Neural cell (in vitro differentiated cells): ENCODE results near the gene MYO1D. TPM values are rescaled to one million over a fixed set of nuclear protein-coding genes. Genes with fewer than 3 reads are reported as not detected.

Experiments used
- H2AFZ ChIP-seq: fragments of 200-600, 300-800 bp; sonication (generic), shearing (Covaris generic); 2 replicates; pipeline ENCODE4 v1.6.0; 2014; ENCODE audit warnings: low read depth, mild to moderate bottlenecking, antibody characterized with exemption, low read length, moderate library complexity
- H3F3A ChIP-seq: fragments of 200-600 bp; shearing (Covaris generic); 2 replicates; pipeline ENCODE4 v1.6.1; 2016; ENCODE audit warnings: mild to moderate bottlenecking, moderate library complexity, mixed read lengths, antibody characterized with exemption, low read length; ENCODE audit not compliant: insufficient read depth, poor library complexity, severe bottlenecking
- H3K27ac ChIP-seq: fragments of 200-600, 300-800 bp; sonication (generic), shearing (Covaris generic); 2 replicates; pipeline ENCODE4 v1.5.1; 2014; ENCODE audit warnings: mild to moderate bottlenecking, low read length, moderate library complexity
- H3K27me3 ChIP-seq: fragments of 300-800, 200-600 bp; sonication (generic), shearing (Covaris generic); 2 replicates; pipeline ENCODE4 v1.6.0; 2014; ENCODE audit warnings: mild to moderate bottlenecking, low read depth, low read length, moderate library complexity; ENCODE audit not compliant: insufficient read depth
- H3K36me3 ChIP-seq: fragments of 300-800, 200-600 bp; sonication (generic), shearing (Covaris generic); 2 replicates; pipeline ENCODE4 v1.5.1; 2014; ENCODE audit warnings: mild to moderate bottlenecking, antibody characterized with exemption, low read length, moderate library complexity; ENCODE audit not compliant: insufficient read depth
- H3K4me2 ChIP-seq: fragments of 300-800, 200-600 bp; sonication (generic), shearing (Covaris generic); 2 replicates; pipeline ENCODE4 v1.6.0; 2014; ENCODE audit warnings: mild to moderate bottlenecking, low read length
- H3K4me3 ChIP-seq: fragments of 300-800, 200-600 bp; sonication (generic), shearing (Covaris generic); 2 replicates; pipeline ENCODE4 v1.5.1; 2014; ENCODE audit warnings: mild to moderate bottlenecking, low read length, moderate library complexity
- H3K79me2 ChIP-seq: fragments of 200-600 bp; shearing (Covaris generic); replicated peaks from 2 replicates; pipeline ENCODE4 v1.6.0; 2014; ENCODE audit warnings: mild to moderate bottlenecking, low read length, moderate library complexity; ENCODE audit not compliant: insufficient read depth
- H3K9ac ChIP-seq: fragments of 300-800, 200-600 bp; sonication (generic), shearing (Covaris generic); 2 replicates; pipeline ENCODE4 v1.6.1; 2016; ENCODE audit warnings: mild to moderate bottlenecking, low read length, mixed read lengths
- H3K9me2 ChIP-seq: fragments of 200-600 bp; shearing (Covaris generic); 2 replicates; pipeline ENCODE4 v1.6.1; 2016; ENCODE audit warnings: mild to moderate bottlenecking, low read length, mixed read lengths; ENCODE audit not compliant: insufficient read depth
- H3K9me3 ChIP-seq: fragments of 200-600, 300-800 bp; sonication (generic), shearing (Covaris generic); 2 replicates; pipeline ENCODE4 v1.6.1; 2016; ENCODE audit warnings: mild to moderate bottlenecking, mixed run types, low read length, moderate library complexity, mixed read lengths
- H4K20me1 ChIP-seq: fragments of 200-600 bp; shearing (Covaris generic); 2 replicates; pipeline ENCODE4 v1.6.1; 2016; ENCODE audit warnings: mild to moderate bottlenecking, mixed run types; ENCODE audit not compliant: insufficient read depth
- CTCF ChIP-seq: fragments of 450-650 bp; IDR thresholded peaks from 2 replicates; pipeline ENCODE4 v1.5.1; 2014; ENCODE audit warnings: antibody characterized with exemption, mild to moderate bottlenecking, moderate library complexity; ENCODE audit not compliant: poor library complexity, severe bottlenecking
- EP300 ChIP-seq: fragments of 450-650 bp; conservative IDR thresholded peaks from 2 replicates; pipeline ENCODE4 v1.6.1; 2014; ENCODE audit warnings: antibody characterized with exemption, mild to moderate bottlenecking, moderate library complexity; ENCODE audit not compliant: poor library complexity, severe bottlenecking
- EZH2 ChIP-seq: fragments of 200-600, 300-800 bp; shearing (Covaris generic), sonication (generic); IDR thresholded peaks from 2 replicates; pipeline ENCODE4 v1.6.1; 2014; ENCODE audit warnings: antibody characterized with exemption, low read length, borderline replicate concordance, mild to moderate bottlenecking; ENCODE audit not compliant: insufficient read depth, poor library complexity, severe bottlenecking
- MXI1 ChIP-seq: fragments of 450-650 bp; conservative IDR thresholded peaks from 2 replicates; pipeline ENCODE4 v1.6.1; 2014; ENCODE audit warnings: antibody characterized with exemption, mild to moderate bottlenecking; ENCODE audit not compliant: poor library complexity, severe bottlenecking
- POLR2AphosphoS5 ChIP-seq: IDR thresholded peaks from 2 replicates; pipeline ENCODE4 v1.6.1; 2012
- RAD21 ChIP-seq: fragments of 450-650 bp; conservative IDR thresholded peaks from 2 replicates; pipeline ENCODE4 v1.6.1; 2014; ENCODE audit warnings: antibody characterized with exemption, mild to moderate bottlenecking, moderate library complexity
- REST ChIP-seq: IDR thresholded peaks from 2 replicates; pipeline ENCODE4 v1.6.1; 2012; ENCODE audit warnings: borderline replicate concordance
- SMC3 ChIP-seq: fragments of 450-650 bp; conservative IDR thresholded peaks from 2 replicates; pipeline ENCODE4 v1.6.1; 2014; ENCODE audit warnings: antibody characterized with exemption, mild to moderate bottlenecking, moderate library complexity; ENCODE audit not compliant: poor library complexity
- TAF1 ChIP-seq: IDR thresholded peaks from 2 replicates; pipeline ENCODE4 v1.6.1; 2012; ENCODE audit warnings: low read depth
- polyA plus RNA-seq: library from polyadenylated mRNA; depleted of rRNA; stranded (reverse); fragments of >200 nt; gene quantifications from 2 replicates; pipeline ENCODE4 v1.2.3, GENCODE V29; 2014

The MYO1D gene
- polyA plus RNA-seq, 1 donor from 2014 or later, result 10.7 TPM

- no peaks in the 10 kb centered on the region for H4K20me1 ChIP-seq
- no peak overlapping the region for H2AFZ ChIP-seq
- no peaks in the 10 kb centered on the region for H3K27me3 ChIP-seq
- H3K36me3 ChIP-seq, result no peaks in the 10 kb centered on the region
- H3K27ac ChIP-seq, result no peak overlapping the region
- peaks cover 3% of the 10 kb centered on the region for H3F3A ChIP-seq
- H3K4me2 ChIP-seq, result no peak overlapping the region
- H3K9ac ChIP-seq, result no peak overlapping the region
- no peaks in the 10 kb centered on the region for H3K79me2 ChIP-seq
- no peak overlapping the region for H3K4me3 ChIP-seq
- TF ChIP-seq REST (no peak), CTCF (no peak), SMC3 (no peak), RAD21 (no peak), TAF1 (no peak), MXI1 (no peak), EZH2 (no peak), POLR2AphosphoS5 (no peak)
- no peaks in the 10 kb centered on the region for H3K9me3 ChIP-seq
- H3K9me2 ChIP-seq, result no peaks in the 10 kb centered on the region
Measured at GRCh38 chr17:32689348-32689747, 187.6 kb downstream of the MYO1D start.

GRCh38 chr17:32688221-32688620, 188.7 kb downstream of the MYO1D start:
- no peaks in the 10 kb centered on the region for H3K9me2 ChIP-seq
- no peaks in the 10 kb centered on the region for H4K20me1 ChIP-seq
- H3K4me2 ChIP-seq, result no peak overlapping the region
- no peak overlapping the region for H2AFZ ChIP-seq
- no peak overlapping the region for H3K4me3 ChIP-seq
- H3K9ac ChIP-seq, result no peak overlapping the region
- no peaks in the 10 kb centered on the region for H3K36me3 ChIP-seq
- no peaks in the 10 kb centered on the region for H3F3A ChIP-seq
- no peaks in the 10 kb centered on the region for H3K27me3 ChIP-seq
- no peaks in the 10 kb centered on the region for H3K79me2 ChIP-seq
- H3K27ac ChIP-seq, result no peak overlapping the region
- no peaks in the 10 kb centered on the region for H3K9me3 ChIP-seq
- TF ChIP-seq REST (no peak), EP300 (no peak), POLR2AphosphoS5 (no peak), TAF1 (no peak), CTCF (no peak), SMC3 (no peak), RAD21 (no peak), EZH2 (no peak), MXI1 (no peak)
